HepG2 (cell line): ENCODE measurements around the gene CYYR1. TPM values are rescaled to one million over a fixed set of nuclear protein-coding genes. Genes with fewer than 3 reads are reported as not detected.

Experiments
- ATAC-seq: fragments of 200-7000 bp; cut with Tn5 transposase; 3 replicates; pipeline ENCODE4 v1.9.1; 2020; ENCODE audit warnings: mild to moderate bottlenecking, moderate library complexity
- BruUV-seq: library from RNA; stranded (reverse); fragments of 400-500 nt; replicated peaks from 2 replicates; lab custom pipeline; 2021; lab: Mats Ljungman, UMichigan
- CTCF ChIA-PET: fragments of 300-600 bp; formaldehyde crosslinking; extraction: SDS; loops from one replicate; lab custom pipeline; 2021; ENCODE audit warnings: low total read pairs, inconsistent platforms, low intra/inter-chr PET ratio; lab: Yijun Ruan, JAX
- POLR2A ChIA-PET: fragments of 350-600 bp; sonication (Branson Sonifier 250); formaldehyde crosslinking; loops from one replicate; lab custom pipeline; 2020; ENCODE audit warnings: antibody characterized with exemption, inconsistent platforms; lab: Yijun Ruan, JAX
- DNase-seq: peaks from one replicate; pipeline ENCODE4 v3.0.0-alpha.2; 2015; ENCODE audit warnings: low spot score
- FAIRE-seq: peaks from 3 replicates; lab custom pipeline; 2011; peaks lifted over from hg19 to GRCh38; lab: Jason Lieb, UNC
- H2AFZ ChIP-seq: one replicate; pipeline ENCODE4 v1.6.1; 2011; ENCODE audit warnings: low read length, inconsistent platforms
- H3K27ac ChIP-seq: fragments of 300-600 bp; 3 replicates; pipeline ENCODE4 v1.8.0; 2011; ENCODE audit warnings: mixed run types, mild to moderate bottlenecking, mixed read lengths, low read length, inconsistent platforms; ENCODE audit not compliant: insufficient read depth; ENCODE audit errors: extremely low read length
- H3K27me3 ChIP-seq, 2 experiments: fragments of 200-600 bp in 1 of 2; 2 replicates in 1 of 2; 3 replicates in 1 of 2; pipeline versions ENCODE4 v1.6.0 to v1.8.0; 2011; ENCODE audit warnings: low read length in 2 of 2, mild to moderate bottlenecking in 2 of 2, moderate library complexity in 2 of 2, inconsistent platforms in 1 of 2; ENCODE audit not compliant: insufficient read depth in 2 of 2, control insufficient read depth in 1 of 2
- H3K36me3 ChIP-seq, 2 experiments: fragments of 200-600 bp in 1 of 2; replicated peaks in 1 of 2; 2 replicates in 1 of 2; 3 replicates in 1 of 2; pipeline versions ENCODE4 v1.5.1 to v1.8.0; 2011; ENCODE audit warnings: low read length in 2 of 2, inconsistent platforms in 1 of 2; ENCODE audit not compliant: insufficient read depth in 2 of 2, control insufficient read depth in 1 of 2
- H3K4me1 ChIP-seq: 2 replicates; pipeline ENCODE4 v1.5.1; 2012; ENCODE audit warnings: low read length, inconsistent platforms; ENCODE audit not compliant: insufficient read depth
- H3K4me2 ChIP-seq: 2 replicates; pipeline ENCODE4 v1.6.0; 2011; ENCODE audit warnings: low read depth, low read length, inconsistent platforms
- H3K4me3 ChIP-seq, 3 experiments: fragments of 200-600 bp in 1 of 3; sonication (generic), shearing (Covaris generic) in 1 of 3; replicated peaks in 1 of 3; 2 replicates each; pipeline ENCODE4 v1.5.1; 2011 to 2016; ENCODE audit warnings: low read length in 3 of 3, inconsistent platforms in 2 of 3, low read depth in 2 of 3, mild to moderate bottlenecking in 2 of 3, control low read depth in 1 of 3, mixed read lengths in 1 of 3; ENCODE audit not compliant: insufficient read depth in 1 of 3
- H3K79me2 ChIP-seq: one replicate; pipeline ENCODE4 v1.6.1; 2011; ENCODE audit warnings: low read length, inconsistent platforms; ENCODE audit not compliant: insufficient read depth
- H3K9ac ChIP-seq: 2 replicates; pipeline ENCODE4 v1.6.0; 2011; ENCODE audit warnings: mild to moderate bottlenecking, low read depth, low read length, inconsistent platforms; ENCODE audit not compliant: insufficient read depth
- H3K9me3 ChIP-seq: 2 replicates; pipeline ENCODE4 v1.5.1; 2012; ENCODE audit warnings: mild to moderate bottlenecking, low read length
- H4K20me1 ChIP-seq: 2 replicates; pipeline ENCODE4 v1.6.0; 2011; ENCODE audit warnings: inconsistent platforms, mild to moderate bottlenecking, low read length, moderate library complexity; ENCODE audit not compliant: insufficient read depth
- ZNF318 ChIP-seq: sonication (generic); formaldehyde crosslinking; IDR thresholded peaks from 2 replicates; pipeline ENCODE4 v1.4.0; 2020; ENCODE audit warnings: mild to moderate bottlenecking, missing genetic modification reagents
- WGBS: methylation state at CpG from one replicate; pipeline ENCODE4 v1.1.6; 2017; ENCODE audit warnings: low lambda C conversion rate; 5-methylcytosine and 5-hydroxymethylcytosine counted together
- in situ Hi-C: cut with HindIII; loops from 2 replicates; pipeline ENCODE4 v1.10.0; 2017; ENCODE audit warnings: low pct_unique_long_range_greater_than_20kb; ENCODE audit not compliant: extremely low pct_ligation_motif_present
- intact Hi-C: fragments of 100-400 bp; cut with micrococcal nuclease; formaldehyde crosslinking; loops from one replicate; pipeline ENCODE4 v1.10.0; 2022; ENCODE audit not compliant: unreplicated experiment
- polyA plus RNA-seq, 8 experiments: library from polyadenylated mRNA; depleted of rRNA in 3 of 8; stranded (reverse) in 7 of 8; unstranded in 1 of 8; fragments of >200 nt; fragmentation: Illumina TruSeq in 4 of 8; extraction: Trizol in 4 of 8; gene quantifications; 2 replicates each; pipeline versions ENCODE4 v1.2.1 to v1.2.3, GENCODE V29; 2011 to 2016; ENCODE audit warnings: low read depth in 4 of 8, missing spikeins in 1 of 8, mixed read lengths in 1 of 8; ENCODE audit not compliant: insufficient read depth in 1 of 8
- total RNA-seq, 5 experiments: library from RNA; depleted of rRNA; stranded (reverse); fragments of >200 nt; fragmentation: Illumina TruSeq; extraction: Trizol; gene quantifications; 2 replicates each; pipeline ENCODE4 v1.2.3, GENCODE V29; 2016; ENCODE audit warnings: low read depth in 1 of 5
- TF ChIP-seq, protein P1 (sequence below): sonication (generic); formaldehyde crosslinking; IDR thresholded peaks from 2 replicates; pipeline ENCODE4 v1.4.0; 2020; ENCODE audit warnings: missing genetic modification reagents

Gene CYYR1
- total and polyA plus RNA-seq, 2 of the 13 experiments (the other 11 are each of a cell fraction or from before 2014, with no cell fraction given) = not detected

- no TSS peak for BruUV-seq
- H3K9ac ChIP-seq = no peak overlapping the region
- H3K79me2 ChIP-seq = no peaks in the 10 kb centered on the region
- no peak overlapping the region for H3K27ac ChIP-seq
- TF ChIP-seq, protein P1, sequence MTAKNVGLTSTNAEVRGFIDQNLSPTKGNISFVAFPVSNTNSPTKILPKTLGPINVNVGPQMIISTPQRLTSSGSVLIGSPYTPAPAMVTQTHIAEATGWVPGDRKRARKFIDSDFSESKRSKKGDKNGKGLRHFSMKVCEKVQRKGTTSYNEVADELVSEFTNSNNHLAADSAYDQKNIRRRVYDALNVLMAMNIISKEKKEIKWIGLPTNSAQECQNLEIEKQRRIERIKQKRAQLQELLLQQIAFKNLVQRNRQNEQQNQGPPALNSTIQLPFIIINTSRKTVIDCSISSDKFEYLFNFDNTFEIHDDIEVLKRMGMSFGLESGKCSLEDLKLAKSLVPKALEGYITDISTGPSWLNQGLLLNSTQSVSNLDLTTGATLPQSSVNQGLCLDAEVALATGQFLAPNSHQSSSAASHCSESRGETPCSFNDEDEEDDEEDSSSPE (CRISPR knock-in tag) = no peak
- no peak for TF ChIP-seq ZNF318 (CRISPR knock-in tag)
- no peak for ATAC-seq
- CTCF ChIA-PET = no interaction called here
- no peaks in the 10 kb centered on the region for H3K4me1 ChIP-seq
- in situ Hi-C loops (no loop called here), intact Hi-C loops (no loop called here)
- no peak overlapping the region for H3K4me3 ChIP-seq
- DNase-seq = no peak
- POLR2A ChIA-PET = no interaction called here
- H3K4me2 ChIP-seq = no peak overlapping the region
- no peaks in the 10 kb centered on the region for H3K36me3 ChIP-seq
- peaks cover 65% of the 10 kb centered on the region for H3K9me3 ChIP-seq
- H2AFZ ChIP-seq = no peak overlapping the region
- H4K20me1 ChIP-seq = no peaks in the 10 kb centered on the region
- no peak for FAIRE-seq
- 19% methylated on average over 5 of the region's 5 CpGs for WGBS
- no peaks in the 10 kb centered on the region for H3K27me3 ChIP-seq
Observed at GRCh38 chr21:26559099-26559498, 14.0 kb downstream of the CYYR1 start.
